ENCODE results near the gene FSTL4.

DNA sequence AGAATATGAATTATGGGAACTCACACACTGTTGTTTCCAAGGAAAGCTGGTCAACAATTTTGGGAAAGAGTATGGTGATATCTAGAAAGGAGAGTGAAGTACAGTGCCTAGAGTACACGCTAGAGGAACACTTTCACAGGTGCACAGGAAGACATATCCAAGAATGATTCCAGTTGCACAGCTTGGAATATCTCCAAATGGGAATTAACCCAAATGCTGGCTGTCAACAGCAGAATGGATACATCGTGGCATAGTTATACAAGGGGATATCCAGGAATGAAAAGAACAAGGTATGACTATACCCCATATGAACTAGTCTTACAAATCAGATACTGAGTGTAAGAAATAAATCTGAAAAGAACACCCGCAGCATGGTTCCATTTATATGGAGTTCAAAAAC lies 231.3 kb downstream of the FSTL4 start:
- TF ChIP-seq, protein P1, sequence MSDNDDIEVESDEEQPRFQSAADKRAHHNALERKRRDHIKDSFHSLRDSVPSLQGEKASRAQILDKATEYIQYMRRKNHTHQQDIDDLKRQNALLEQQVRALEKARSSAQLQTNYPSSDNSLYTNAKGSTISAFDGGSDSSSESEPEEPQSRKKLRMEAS (IDR thresholded peaks at IDR 0.05): no peak
- TF ChIP-seq, protein P2, sequence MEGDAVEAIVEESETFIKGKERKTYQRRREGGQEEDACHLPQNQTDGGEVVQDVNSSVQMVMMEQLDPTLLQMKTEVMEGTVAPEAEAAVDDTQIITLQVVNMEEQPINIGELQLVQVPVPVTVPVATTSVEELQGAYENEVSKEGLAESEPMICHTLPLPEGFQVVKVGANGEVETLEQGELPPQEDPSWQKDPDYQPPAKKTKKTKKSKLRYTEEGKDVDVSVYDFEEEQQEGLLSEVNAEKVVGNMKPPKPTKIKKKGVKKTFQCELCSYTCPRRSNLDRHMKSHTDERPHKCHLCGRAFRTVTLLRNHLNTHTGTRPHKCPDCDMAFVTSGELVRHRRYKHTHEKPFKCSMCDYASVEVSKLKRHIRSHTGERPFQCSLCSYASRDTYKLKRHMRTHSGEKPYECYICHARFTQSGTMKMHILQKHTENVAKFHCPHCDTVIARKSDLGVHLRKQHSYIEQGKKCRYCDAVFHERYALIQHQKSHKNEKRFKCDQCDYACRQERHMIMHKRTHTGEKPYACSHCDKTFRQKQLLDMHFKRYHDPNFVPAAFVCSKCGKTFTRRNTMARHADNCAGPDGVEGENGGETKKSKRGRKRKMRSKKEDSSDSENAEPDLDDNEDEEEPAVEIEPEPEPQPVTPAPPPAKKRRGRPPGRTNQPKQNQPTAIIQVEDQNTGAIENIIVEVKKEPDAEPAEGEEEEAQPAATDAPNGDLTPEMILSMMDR (IDR thresholded peaks at IDR 0.05; ENCODE audit: low read depth, low read length, missing input control): no peak
- no peak for TF ChIP-seq RAD21 (IDR thresholded peaks at IDR 0.05)

All from liver (tissue), 3 donors.